Skeletal muscle satellite cell (primary cell): Measurements from ENCODE around the gene SCN2B. TPM values are rescaled to one million over a fixed set of nuclear protein-coding genes. Genes with fewer than 3 reads are reported as not detected.

Experiments used
- H3K27me3 ChIP-seq: 2 replicates; pipeline ENCODE4 v1.7.0; 2013; ENCODE audit warnings: low read length; ENCODE audit not compliant: control insufficient read depth, insufficient read depth
- H3K36me3 ChIP-seq: 2 replicates; pipeline ENCODE4 v1.7.0; 2013; ENCODE audit warnings: mild to moderate bottlenecking, control low read depth, low read length; ENCODE audit not compliant: insufficient read depth
- H3K4me1 ChIP-seq: 2 replicates; pipeline ENCODE4 v1.7.0; 2013; ENCODE audit warnings: low read length; ENCODE audit not compliant: control insufficient read depth, insufficient read depth
- H3K4me2 ChIP-seq: 2 replicates; pipeline ENCODE4 v1.7.0; 2013; ENCODE audit warnings: mild to moderate bottlenecking, low read length
- H3K4me3 ChIP-seq: 2 replicates; pipeline ENCODE4 v1.7.0; 2013; ENCODE audit warnings: low read length
- H3K9ac ChIP-seq: 2 replicates; pipeline ENCODE4 v1.7.0; 2013; ENCODE audit warnings: mild to moderate bottlenecking, low read depth, low read length, moderate library complexity
- H3K9me3 ChIP-seq: replicated peaks from 2 replicates; pipeline ENCODE4 v1.7.0; 2013; ENCODE audit warnings: mild to moderate bottlenecking, control low read depth, low read length
- total RNA-seq: library from RNA; depleted of rRNA; stranded (reverse); fragments of >200 nt; gene quantifications from 2 replicates; pipeline ENCODE4 v1.2.3, GENCODE V29; 2012; rRNA removed

Gene SCN2B
- total RNA-seq: not detected in 2 replicates

- no peak within 1 kb of the TSS for H3K4me2 ChIP-seq
- no peak within 1 kb of the TSS for H3K9ac ChIP-seq
- H3K4me1 ChIP-seq: no peaks in the 10 kb centered on the region
- H3K4me3 ChIP-seq: no peak within 1 kb of the TSS
- no peaks in the 10 kb centered on the region for H3K36me3 ChIP-seq
- H3K27me3 ChIP-seq: peaks cover 48% of the 10 kb centered on the region
- H3K9me3 ChIP-seq: no peaks in the 10 kb centered on the region
Measured at GRCh38 chr11:118175993-118176777, at the start of gene SCN2B. SCN2B (minus strand) TSS chr11:118176639; CDS start chr11:118176431, 208 bp downstream.

GRCh38 chr11:118224511-118225188 is 48.2 kb upstream of the SCN2B start, which contains the start of gene JAML:
JAML (minus strand) TSS chr11:118225011; CDS start chr11:118214866, 10,145 bp downstream.
- no peak within 1 kb of the TSS for H3K4me3 ChIP-seq
- no peak within 1 kb of the TSS for H3K4me2 ChIP-seq
- H3K9ac ChIP-seq: no peak within 1 kb of the TSS
- no peaks in the 10 kb centered on the region for H3K36me3 ChIP-seq
- H3K4me1 ChIP-seq: no peaks in the 10 kb centered on the region
- H3K9me3 ChIP-seq: no peaks in the 10 kb centered on the region
- H3K27me3 ChIP-seq: peaks cover 41% of the 10 kb centered on the region

- H3K9me3 ChIP-seq: no peaks in the 10 kb centered on the region
- H3K4me3 ChIP-seq: no peak overlapping the region
- no peak overlapping the region for H3K4me2 ChIP-seq
- no peaks in the 10 kb centered on the region for H3K4me1 ChIP-seq
- no peak overlapping the region for H3K9ac ChIP-seq
- H3K27me3 ChIP-seq: peaks cover 41% of the 10 kb centered on the region
- no peaks in the 10 kb centered on the region for H3K36me3 ChIP-seq
Measured at GRCh38 chr11:118223992-118224391, 47.6 kb upstream of the SCN2B start.

GRCh38 chr11:118223570-118223969 is 47.1 kb upstream of the SCN2B start:
- no peak overlapping the region for H3K9ac ChIP-seq
- H3K27me3 ChIP-seq: peaks cover 41% of the 10 kb centered on the region
- no peak overlapping the region for H3K4me3 ChIP-seq
- H3K9me3 ChIP-seq: no peaks in the 10 kb centered on the region
- H3K4me2 ChIP-seq: no peak overlapping the region
- no peaks in the 10 kb centered on the region for H3K4me1 ChIP-seq
- no peaks in the 10 kb centered on the region for H3K36me3 ChIP-seq

- Histone ChIP-seq H3K4me1 (no peaks in the 10 kb centered on the region), H3K36me3 (no peaks in the 10 kb centered on the region), H3K27me3 (peaks cover 39% of the 10 kb centered on the region), H3K9ac (no peak overlapping the region), H3K9me3 (no peaks in the 10 kb centered on the region), H3K4me2 (no peak overlapping the region), H3K4me3 (no peak overlapping the region)
Measured at GRCh38 chr11:118222437-118222836, 46.0 kb upstream of the SCN2B start.

- no peaks in the 10 kb centered on the region for H3K36me3 ChIP-seq
- H3K4me2 ChIP-seq: no peak overlapping the region
- no peaks in the 10 kb centered on the region for H3K4me1 ChIP-seq
- no peak overlapping the region for H3K4me3 ChIP-seq
- H3K27me3 ChIP-seq: peaks cover 47% of the 10 kb centered on the region
- no peaks in the 10 kb centered on the region for H3K9me3 ChIP-seq
- no peak overlapping the region for H3K9ac ChIP-seq
Measured at GRCh38 chr11:118221419-118221818, 45.0 kb upstream of the SCN2B start.

GRCh38 chr11:118219732-118220131 is 43.3 kb upstream of the SCN2B start:
- H3K9ac ChIP-seq: no peak overlapping the region
- H3K36me3 ChIP-seq: no peaks in the 10 kb centered on the region
- no peaks in the 10 kb centered on the region for H3K9me3 ChIP-seq
- H3K4me3 ChIP-seq: no peak overlapping the region
- H3K27me3 ChIP-seq: peaks cover 57% of the 10 kb centered on the region
- H3K4me2 ChIP-seq: no peak overlapping the region
- no peaks in the 10 kb centered on the region for H3K4me1 ChIP-seq

GRCh38 chr11:118219244-118219643 is 42.8 kb upstream of the SCN2B start:
- Histone ChIP-seq H3K4me1 (no peaks in the 10 kb centered on the region), H3K9ac (no peak overlapping the region)

GRCh38 chr11:118217575-118217974 is 41.1 kb upstream of the SCN2B start:
- Histone ChIP-seq H3K9me3 (no peaks in the 10 kb centered on the region), H3K9ac (no peak overlapping the region), H3K36me3 (no peaks in the 10 kb centered on the region), H3K4me2 (no peak overlapping the region), H3K4me3 (no peak overlapping the region), H3K4me1 (no peaks in the 10 kb centered on the region), H3K27me3 (peaks cover 64% of the 10 kb centered on the region)

More at GRCh38 chr11:118219244-118219643, 42.8 kb upstream of the SCN2B start:
- H3K9me3 ChIP-seq: no peaks in the 10 kb centered on the region
- H3K27me3 ChIP-seq: peaks cover 57% of the 10 kb centered on the region
- no peak overlapping the region for H3K4me2 ChIP-seq
- no peak overlapping the region for H3K4me3 ChIP-seq
- no peaks in the 10 kb centered on the region for H3K36me3 ChIP-seq

GRCh38 chr11:118216621-118217481 is 40.4 kb upstream of the SCN2B start:
- Histone ChIP-seq H3K9me3 (no peaks in the 10 kb centered on the region), H3K27me3 (peaks cover 70% of the 10 kb centered on the region), H3K36me3 (no peaks in the 10 kb centered on the region), H3K9ac (no peak overlapping the region), H3K4me1 (no peaks in the 10 kb centered on the region), H3K4me2 (no peak overlapping the region), H3K4me3 (no peak overlapping the region)

- Histone ChIP-seq H3K4me2 (no peak overlapping the region), H3K9ac (no peak overlapping the region), H3K36me3 (no peaks in the 10 kb centered on the region), H3K4me3 (no peak overlapping the region), H3K9me3 (no peaks in the 10 kb centered on the region), H3K27me3 (peaks cover 69% of the 10 kb centered on the region), H3K4me1 (no peaks in the 10 kb centered on the region)
Measured at GRCh38 chr11:118215765-118216164, 39.3 kb upstream of the SCN2B start.
